Measurements from ENCODE around the gene SLC19A2.

SLC19A2 gene

DNA sequence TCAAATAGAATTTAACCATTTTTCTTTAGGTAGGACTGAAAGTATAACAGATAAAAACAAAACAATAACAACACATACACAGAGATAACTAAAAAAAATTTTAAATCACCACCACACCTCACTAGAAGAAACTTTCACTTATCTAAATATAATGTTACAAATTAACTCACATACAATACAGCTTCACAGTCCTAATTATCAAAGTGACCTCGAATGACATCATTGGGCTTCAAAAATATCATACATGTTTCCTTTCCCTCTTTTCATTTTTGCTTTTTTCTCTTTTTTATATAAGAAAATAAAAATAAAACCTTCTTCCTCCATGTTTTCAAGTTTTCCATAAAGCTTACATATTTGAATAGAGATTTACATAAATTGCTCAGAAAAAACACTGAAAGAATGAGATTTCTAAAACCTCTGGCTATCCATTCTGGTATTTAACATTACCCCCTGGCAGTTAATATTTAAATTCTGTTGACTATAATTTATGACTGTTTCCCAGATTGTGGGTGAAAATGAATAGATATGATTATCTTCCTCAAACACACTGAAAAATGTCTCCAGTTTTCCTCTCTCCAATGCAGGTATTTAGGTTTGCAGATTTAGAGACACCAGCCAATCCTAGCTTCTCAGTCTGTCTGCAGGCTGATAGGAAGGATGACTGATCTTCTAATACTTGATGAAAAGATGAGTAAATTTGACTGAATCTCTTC lies 40.5 kb upstream of the SLC19A2 start:
- Histone ChIP-seq H3K27ac (ENCODE audit: insufficient read depth, low read length, poor library complexity, severe bottlenecking) (no peak overlapping the region), H3K27me3 (replicated peaks; ENCODE audit: control insufficient read depth, insufficient read depth, low read length, poor library complexity, severe bottlenecking) (no peaks in the 10 kb centered on the region), H3K4me1 (ENCODE audit: control insufficient read depth, insufficient read depth, low read length, poor library complexity, severe bottlenecking) (no peaks in the 10 kb centered on the region), H3K9me3 (ENCODE audit: control insufficient read depth, low read length) (no peaks in the 10 kb centered on the region), H3K36me3 (ENCODE audit: control insufficient read depth, insufficient read depth, low read length) (no peaks in the 10 kb centered on the region), H3K4me3 (ENCODE audit: insufficient read depth, low read depth, low read length, poor library complexity, severe bottlenecking) (no peak overlapping the region)
- no peak for DNase-seq

DNA sequence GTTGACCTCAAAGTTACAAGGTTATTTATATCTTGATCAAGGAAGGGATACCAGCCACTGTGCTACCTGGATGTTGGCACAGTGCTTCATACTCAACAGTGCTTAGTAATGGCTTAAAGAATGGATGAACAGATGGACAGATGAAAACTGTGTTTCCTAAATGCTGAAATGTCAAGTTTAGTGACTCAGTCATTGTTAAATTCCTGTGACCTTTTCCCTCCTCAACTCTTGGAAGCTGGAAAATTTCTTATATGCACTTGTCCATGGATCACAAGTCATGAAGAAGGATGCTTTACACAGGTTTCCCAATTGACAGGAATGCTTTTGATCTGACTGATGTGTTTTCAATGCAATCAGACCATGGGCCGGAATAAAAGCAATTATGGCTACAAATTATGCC lies 39.6 kb upstream of the SLC19A2 start:
- Histone ChIP-seq H3K27ac (ENCODE audit: insufficient read depth, low read length, poor library complexity, severe bottlenecking) (no peak overlapping the region), H3K9me3 (ENCODE audit: control insufficient read depth, low read length) (no peaks in the 10 kb centered on the region), H3K27me3 (replicated peaks; ENCODE audit: control insufficient read depth, insufficient read depth, low read length, poor library complexity, severe bottlenecking) (no peaks in the 10 kb centered on the region), H3K36me3 (ENCODE audit: control insufficient read depth, insufficient read depth, low read length) (no peaks in the 10 kb centered on the region), H3K4me1 (ENCODE audit: control insufficient read depth, insufficient read depth, low read length, poor library complexity, severe bottlenecking) (no peaks in the 10 kb centered on the region), H3K4me3 (ENCODE audit: insufficient read depth, low read depth, low read length, poor library complexity, severe bottlenecking) (no peak overlapping the region)
- DNase-seq: no peak

DNA sequence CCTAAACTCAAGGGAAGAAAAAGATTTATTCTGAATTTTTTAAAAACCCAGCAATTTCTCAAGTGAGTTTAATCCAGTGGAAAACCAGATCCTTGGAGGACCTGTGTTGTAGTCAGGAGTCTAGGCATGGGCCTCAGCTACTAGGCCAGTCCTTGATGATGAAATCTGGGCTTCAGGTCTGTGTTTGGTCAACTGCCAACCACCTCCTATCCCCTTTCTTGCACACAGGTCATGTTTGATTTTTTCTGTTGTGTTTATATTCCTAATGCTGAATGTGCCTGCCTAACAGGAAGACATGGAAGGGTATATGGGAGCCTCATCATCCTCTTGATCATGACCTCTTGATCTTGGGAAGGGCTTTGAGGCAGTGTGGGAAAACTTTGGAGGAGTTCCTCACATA lies 38.2 kb upstream of the SLC19A2 start:
- no peak overlapping the region for H3K27ac ChIP-seq (ENCODE audit: insufficient read depth, low read length, poor library complexity, severe bottlenecking)
- DNase-seq: no peak

DNA sequence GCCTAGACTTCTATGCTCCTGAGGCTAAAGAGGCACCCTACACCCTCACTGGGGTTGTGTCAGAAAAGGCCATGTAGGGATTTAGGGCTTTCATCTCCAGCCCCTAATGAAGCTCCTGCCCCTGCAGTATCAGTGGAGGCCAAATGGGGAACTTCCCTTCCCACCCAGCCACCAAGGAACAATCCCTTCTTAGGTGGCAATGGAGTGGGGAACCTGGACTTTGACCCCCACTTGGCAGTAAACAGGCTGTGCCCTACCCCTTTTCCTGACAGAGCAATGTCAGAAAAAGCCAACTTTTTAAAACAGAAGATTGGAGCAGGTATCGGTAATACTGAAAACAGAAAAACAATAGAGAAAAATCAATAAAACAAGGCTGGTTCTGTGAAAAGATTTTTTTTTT lies 35.5 kb upstream of the SLC19A2 start:
- Histone ChIP-seq H3K4me1 (ENCODE audit: control insufficient read depth, insufficient read depth, low read length, poor library complexity, severe bottlenecking) (no peaks in the 10 kb centered on the region), H3K9me3 (ENCODE audit: control insufficient read depth, low read length) (no peaks in the 10 kb centered on the region), H3K27me3 (replicated peaks; ENCODE audit: control insufficient read depth, insufficient read depth, low read length, poor library complexity, severe bottlenecking) (no peaks in the 10 kb centered on the region), H3K27ac (ENCODE audit: insufficient read depth, low read length, poor library complexity, severe bottlenecking) (no peak overlapping the region), H3K36me3 (ENCODE audit: control insufficient read depth, insufficient read depth, low read length) (no peaks in the 10 kb centered on the region), H3K4me3 (ENCODE audit: insufficient read depth, low read depth, low read length, poor library complexity, severe bottlenecking) (no peak overlapping the region)
- DNase-seq: no peak

More for the DNA sequence above, 38.2 kb upstream of the SLC19A2 start:
- Histone ChIP-seq H3K36me3 (ENCODE audit: control insufficient read depth, insufficient read depth, low read length) (no peaks in the 10 kb centered on the region), H3K9me3 (ENCODE audit: control insufficient read depth, low read length) (no peaks in the 10 kb centered on the region), H3K27me3 (replicated peaks; ENCODE audit: control insufficient read depth, insufficient read depth, low read length, poor library complexity, severe bottlenecking) (no peaks in the 10 kb centered on the region), H3K4me3 (ENCODE audit: insufficient read depth, low read depth, low read length, poor library complexity, severe bottlenecking) (no peak overlapping the region), H3K4me1 (ENCODE audit: control insufficient read depth, insufficient read depth, low read length, poor library complexity, severe bottlenecking) (no peaks in the 10 kb centered on the region)

DNA sequence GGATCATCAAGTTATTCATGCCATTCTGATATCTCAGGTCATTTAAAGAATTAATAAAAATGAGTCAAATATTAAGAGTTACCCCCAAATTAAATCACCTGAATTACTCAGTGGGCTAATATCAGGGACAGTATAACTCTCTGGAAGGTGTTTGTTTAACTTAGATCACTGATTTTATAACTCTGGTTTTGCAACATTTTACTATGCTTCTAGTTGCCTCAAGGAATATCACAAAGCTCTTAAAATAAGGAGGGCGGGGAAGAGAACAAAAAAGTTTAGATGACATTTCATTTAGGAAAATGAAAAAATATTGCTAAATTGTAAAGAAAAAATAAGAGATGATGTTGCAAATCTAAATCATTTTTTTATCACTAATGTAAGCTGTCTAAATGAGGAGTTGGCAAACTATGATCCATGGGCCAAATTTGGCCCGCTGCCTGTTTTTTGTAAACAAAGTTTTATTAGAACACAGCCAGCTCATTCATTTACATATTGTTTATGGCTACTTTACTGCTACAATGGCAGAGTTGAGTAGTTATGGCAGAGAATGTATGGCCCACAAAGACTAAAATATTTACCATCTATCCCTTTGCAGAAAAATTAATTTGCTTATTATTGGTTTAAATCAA lies 31.9 kb upstream of the SLC19A2 start:
- no peaks in the 10 kb centered on the region for H3K36me3 ChIP-seq (ENCODE audit: control insufficient read depth, insufficient read depth, low read length)
- no peak for DNase-seq
- no peak overlapping the region for H3K27ac ChIP-seq (ENCODE audit: insufficient read depth, low read length, poor library complexity, severe bottlenecking)
- no peak overlapping the region for H3K4me3 ChIP-seq (ENCODE audit: insufficient read depth, low read depth, low read length, poor library complexity, severe bottlenecking)
- no peaks in the 10 kb centered on the region for H3K27me3 ChIP-seq (replicated peaks; ENCODE audit: control insufficient read depth, insufficient read depth, low read length, poor library complexity, severe bottlenecking)
- H3K4me1 ChIP-seq (ENCODE audit: control insufficient read depth, insufficient read depth, low read length, poor library complexity, severe bottlenecking): no peaks in the 10 kb centered on the region
- H3K9me3 ChIP-seq (ENCODE audit: control insufficient read depth, low read length): no peaks in the 10 kb centered on the region

DNA sequence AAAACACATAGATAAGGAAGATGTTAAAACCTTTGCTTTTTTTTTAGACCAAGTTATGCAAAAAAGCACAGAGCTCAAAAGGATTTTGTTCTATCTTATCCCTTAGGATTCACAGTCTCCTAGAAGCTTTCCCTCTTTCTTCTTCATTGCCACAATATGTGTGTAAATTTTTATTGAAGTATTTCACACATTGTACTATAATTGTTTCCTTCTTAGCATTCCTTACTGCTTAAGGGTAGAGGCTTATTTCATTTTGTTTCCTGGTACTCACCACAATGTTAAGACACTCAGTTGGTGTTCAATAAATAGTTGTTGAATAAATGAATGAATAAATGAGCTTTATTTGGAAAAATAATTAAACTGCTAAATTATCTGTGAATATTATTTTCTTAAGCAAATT lies 29.9 kb upstream of the SLC19A2 start:
- no peak overlapping the region for H3K4me3 ChIP-seq (ENCODE audit: insufficient read depth, low read depth, low read length, poor library complexity, severe bottlenecking)
- H3K27me3 ChIP-seq (replicated peaks; ENCODE audit: control insufficient read depth, insufficient read depth, low read length, poor library complexity, severe bottlenecking): no peaks in the 10 kb centered on the region
- H3K4me1 ChIP-seq (ENCODE audit: control insufficient read depth, insufficient read depth, low read length, poor library complexity, severe bottlenecking): no peaks in the 10 kb centered on the region
- DNase-seq: no peak
- H3K27ac ChIP-seq (ENCODE audit: insufficient read depth, low read length, poor library complexity, severe bottlenecking): no peak overlapping the region
- H3K36me3 ChIP-seq (ENCODE audit: control insufficient read depth, insufficient read depth, low read length): no peaks in the 10 kb centered on the region
- H3K9me3 ChIP-seq (ENCODE audit: control insufficient read depth, low read length): no peaks in the 10 kb centered on the region

DNA sequence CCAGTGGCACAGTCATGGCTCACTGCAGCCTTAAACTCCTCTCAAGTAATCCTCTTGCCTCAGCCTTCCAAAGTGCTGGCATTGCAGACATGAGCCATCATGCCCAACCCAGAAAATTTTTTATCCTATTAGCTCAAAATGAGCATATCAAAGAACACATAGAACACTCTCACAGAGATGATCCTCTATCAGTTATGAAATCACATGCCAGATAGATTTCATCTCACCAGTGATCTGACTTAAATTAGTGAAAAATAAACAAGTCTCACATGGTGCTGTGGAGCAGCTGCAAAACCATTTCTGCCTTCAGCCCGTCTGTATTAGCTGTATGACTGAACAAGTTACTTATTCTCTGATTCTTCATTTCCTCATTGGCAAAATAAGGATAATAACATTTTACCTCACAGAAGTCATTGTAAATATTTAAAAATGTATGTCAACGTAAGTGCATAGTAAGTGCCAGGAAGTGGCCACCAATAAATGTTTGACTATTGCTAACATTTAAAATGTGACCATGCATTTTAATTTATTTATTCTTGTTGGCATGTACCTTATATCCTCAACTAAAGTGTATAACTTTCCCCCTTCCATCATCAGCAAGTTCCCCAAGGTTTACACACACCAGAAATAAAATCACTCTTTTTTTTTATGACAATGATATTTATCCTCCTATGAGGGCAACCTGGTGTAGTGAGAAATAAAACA lies 29.0 kb upstream of the SLC19A2 start:
- Histone ChIP-seq H3K36me3 (ENCODE audit: control insufficient read depth, insufficient read depth, low read length) (no peaks in the 10 kb centered on the region), H3K27me3 (replicated peaks; ENCODE audit: control insufficient read depth, insufficient read depth, low read length, poor library complexity, severe bottlenecking) (no peaks in the 10 kb centered on the region), H3K4me3 (ENCODE audit: insufficient read depth, low read depth, low read length, poor library complexity, severe bottlenecking) (no peak overlapping the region), H3K27ac (ENCODE audit: insufficient read depth, low read length, poor library complexity, severe bottlenecking) (no peak overlapping the region), H3K9me3 (ENCODE audit: control insufficient read depth, low read length) (no peaks in the 10 kb centered on the region), H3K4me1 (ENCODE audit: control insufficient read depth, insufficient read depth, low read length, poor library complexity, severe bottlenecking) (no peaks in the 10 kb centered on the region)
- no peak for DNase-seq

DNA sequence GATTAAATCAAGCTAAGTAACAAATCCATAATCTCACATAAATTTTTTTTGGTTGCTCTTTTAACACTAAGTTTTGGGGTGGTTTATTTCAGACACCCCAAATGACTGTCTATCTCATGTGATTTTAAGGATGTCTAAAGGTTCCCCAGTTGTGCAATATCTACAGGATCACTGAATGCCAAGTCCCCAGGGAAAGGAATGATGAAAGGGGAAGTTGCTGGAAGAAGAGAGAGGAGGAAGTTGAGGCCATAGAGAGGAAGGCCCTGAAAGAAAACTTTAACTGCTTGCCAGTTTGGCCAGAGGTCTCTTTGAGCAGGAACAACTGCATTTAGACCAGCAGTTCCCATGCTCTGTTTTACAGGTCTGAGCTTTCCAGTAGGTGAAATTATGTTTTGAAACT lies 27.5 kb upstream of the SLC19A2 start:
- no peaks in the 10 kb centered on the region for H3K27me3 ChIP-seq (replicated peaks; ENCODE audit: control insufficient read depth, insufficient read depth, low read length, poor library complexity, severe bottlenecking)
- H3K4me3 ChIP-seq (ENCODE audit: insufficient read depth, low read depth, low read length, poor library complexity, severe bottlenecking): no peak overlapping the region
- no peak overlapping the region for H3K27ac ChIP-seq (ENCODE audit: insufficient read depth, low read length, poor library complexity, severe bottlenecking)
- H3K4me1 ChIP-seq (ENCODE audit: control insufficient read depth, insufficient read depth, low read length, poor library complexity, severe bottlenecking): peaks cover 5% of the 10 kb centered on the region
- DNase-seq: no peak
- H3K9me3 ChIP-seq (ENCODE audit: control insufficient read depth, low read length): no peaks in the 10 kb centered on the region
- no peaks in the 10 kb centered on the region for H3K36me3 ChIP-seq (ENCODE audit: control insufficient read depth, insufficient read depth, low read length)

DNA sequence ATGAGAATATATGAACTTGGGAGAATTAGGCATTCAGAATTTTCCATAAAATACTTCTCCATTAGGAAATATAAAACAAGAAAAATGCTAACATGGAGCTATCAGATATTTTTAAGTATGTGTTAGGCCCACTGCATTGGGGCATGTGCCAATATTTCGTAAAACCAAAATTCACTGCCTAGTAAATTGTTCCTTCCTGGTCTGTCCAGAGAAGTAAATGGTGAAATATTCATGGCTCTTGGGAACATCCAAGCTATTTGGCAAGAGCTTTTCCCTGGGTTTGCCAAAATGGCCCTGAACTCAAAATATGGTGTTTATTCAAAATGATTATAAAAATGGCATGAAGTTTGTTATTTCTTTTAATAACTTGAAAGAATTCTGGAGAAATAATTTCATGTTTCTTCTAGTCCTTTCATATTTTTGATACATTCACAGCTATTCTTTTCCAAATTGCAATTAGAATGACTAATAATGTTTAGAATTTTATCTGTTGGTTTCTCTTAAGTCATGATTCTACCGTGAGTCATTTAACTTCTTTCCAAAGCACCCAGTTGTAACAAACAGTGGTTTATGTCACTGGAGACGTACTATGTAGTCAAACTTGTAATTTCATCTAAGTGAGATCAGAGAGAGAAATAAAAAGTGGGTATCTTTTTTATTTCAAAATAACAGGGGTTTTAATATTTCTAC lies 25.7 kb upstream of the SLC19A2 start:
- DNase-seq: no peak
- no peaks in the 10 kb centered on the region for H3K9me3 ChIP-seq (ENCODE audit: control insufficient read depth, low read length)
- H3K27me3 ChIP-seq (replicated peaks; ENCODE audit: control insufficient read depth, insufficient read depth, low read length, poor library complexity, severe bottlenecking): no peaks in the 10 kb centered on the region
- H3K36me3 ChIP-seq (ENCODE audit: control insufficient read depth, insufficient read depth, low read length): no peaks in the 10 kb centered on the region
- H3K27ac ChIP-seq (ENCODE audit: insufficient read depth, low read length, poor library complexity, severe bottlenecking): no peak overlapping the region
- H3K4me3 ChIP-seq (ENCODE audit: insufficient read depth, low read depth, low read length, poor library complexity, severe bottlenecking): no peak overlapping the region
- H3K4me1 ChIP-seq (ENCODE audit: control insufficient read depth, insufficient read depth, low read length, poor library complexity, severe bottlenecking): peaks cover 5% of the 10 kb centered on the region

DNA sequence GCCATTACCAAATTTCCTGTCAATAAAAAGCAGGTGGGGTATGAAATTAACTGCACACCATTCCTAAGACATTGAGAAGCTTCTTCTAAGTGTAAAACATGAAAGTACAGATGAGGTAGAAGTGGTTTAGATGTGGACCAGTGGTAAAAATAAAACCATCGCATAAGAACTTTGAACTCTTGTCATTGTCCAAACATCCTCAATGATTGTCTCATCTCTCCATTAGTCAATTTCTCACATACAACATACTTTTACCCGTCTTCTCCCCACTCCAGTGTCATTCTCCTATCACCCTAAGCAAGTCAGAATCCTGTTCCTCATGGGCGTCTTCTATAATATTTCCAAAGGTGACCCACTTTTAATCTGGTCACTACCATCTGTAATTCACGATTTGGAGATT lies 24.3 kb upstream of the SLC19A2 start:
- no peak for DNase-seq
- Histone ChIP-seq H3K4me1 (ENCODE audit: control insufficient read depth, insufficient read depth, low read length, poor library complexity, severe bottlenecking) (peaks cover 5% of the 10 kb centered on the region), H3K36me3 (ENCODE audit: control insufficient read depth, insufficient read depth, low read length) (no peaks in the 10 kb centered on the region), H3K27ac (ENCODE audit: insufficient read depth, low read length, poor library complexity, severe bottlenecking) (no peak overlapping the region), H3K4me3 (ENCODE audit: insufficient read depth, low read depth, low read length, poor library complexity, severe bottlenecking) (no peak overlapping the region), H3K27me3 (replicated peaks; ENCODE audit: control insufficient read depth, insufficient read depth, low read length, poor library complexity, severe bottlenecking) (no peaks in the 10 kb centered on the region), H3K9me3 (ENCODE audit: control insufficient read depth, low read length) (no peaks in the 10 kb centered on the region)

All from effector memory CD4-positive, alpha-beta T cell (primary cell).